Esophagus muscularis mucosa (tissue), 4 donors: ENCODE data around the gene PROZ. TPM values are rescaled to one million over a fixed set of nuclear protein-coding genes. Genes with fewer than 3 reads are reported as not detected.

Experiments
- DNase-seq: peaks from one replicate; pipeline ENCODE4 v3.0.0-alpha.2; 2017; ENCODE audit errors: extremely low spot score
- H3K27ac ChIP-seq, 4 donors: fragments of 200-600 bp; sonication (generic); replicated peaks in 1 of 4; 1 replicate in 3 of 4; 2 replicates in 1 of 4; pipeline ENCODE4 v1.5.1; 2016 to 2019; ENCODE audit warnings: mild to moderate bottlenecking in 1 of 4
- H3K27me3 ChIP-seq, 4 donors: fragments of 200-600 bp; sonication (generic); one replicate each; pipeline versions ENCODE4 v1.5.1 to v1.6.0; 2016 to 2019
- H3K36me3 ChIP-seq, 4 donors: fragments of 200-600 bp; sonication (generic); one replicate each; pipeline ENCODE4 v1.5.1; 2016 to 2019
- H3K4me1 ChIP-seq, 4 donors: fragments of 200-600 bp; sonication (generic); one replicate each; pipeline ENCODE4 v1.5.1; 2016 to 2019
- H3K4me3 ChIP-seq, 4 donors: fragments of 200-600 bp; sonication (generic); 1 replicate in 2 of 4; 2 replicates in 2 of 4; pipeline ENCODE4 v1.5.1; 2016 to 2019; ENCODE audit warnings: mild to moderate bottlenecking in 4 of 4, moderate library complexity in 1 of 4
- H3K9me3 ChIP-seq, 4 donors: fragments of 200-600 bp; sonication (generic); 1 replicate in 3 of 4; 2 replicates in 1 of 4; pipeline ENCODE4 v1.5.1; 2016 to 2019
- CTCF ChIP-seq, 3 experiments: fragments of 200-600 bp in 2 of 3; fragments of 450-650 bp in 1 of 3; sonication (generic) in 2 of 3; IDR thresholded peaks; one replicate each; pipeline ENCODE4 v1.5.1; 2017 to 2019; ENCODE audit warnings: antibody characterized with exemption in 3 of 3, mild to moderate bottlenecking in 2 of 3, moderate library complexity in 1 of 3
- EP300 ChIP-seq: sonication (generic); formaldehyde crosslinking; IDR thresholded peaks from one replicate; pipeline ENCODE4 v1.6.1; 2017; ENCODE audit warnings: antibody characterized with exemption
- POLR2A ChIP-seq: fragments of 450-650 bp; IDR thresholded peaks from one replicate; pipeline ENCODE4 v1.6.1; 2017; ENCODE audit warnings: antibody characterized with exemption, moderate library complexity, mild to moderate bottlenecking, low read depth
- POLR2AphosphoS5 ChIP-seq, 2 donors: sonication (generic); formaldehyde crosslinking; IDR thresholded peaks; one replicate each; pipeline ENCODE4 v1.6.1; 2017; ENCODE audit warnings: antibody characterized with exemption in 2 of 2
- WGBS: methylation state at CpG from one replicate; pipeline ENCODE4 v1.1.5; 2018; 5-methylcytosine and 5-hydroxymethylcytosine counted together
- intact Hi-C: fragments of 100-400 bp; cut with DNase I; formaldehyde crosslinking; loops from one replicate; pipeline ENCODE4 v1.15.1; 2023
- total RNA-seq, 4 donors: library from RNA; depleted of rRNA; stranded (reverse); fragments of >200 nt; gene quantifications; one replicate each; pipeline versions ENCODE4 v1.1.0 to v1.2.1, GENCODE V29; 2016

PROZ gene
- total RNA-seq, 4 donors from 2014 or later, result not detected

GRCh38 chr13:113203507-113204377, 45.3 kb downstream of the PROZ start:
- Histone ChIP-seq H3K9me3 (no peaks in the 10 kb centered on the region), H3K4me1 (peaks cover 46 to 58% (median 56%) of the 10 kb centered on the region in 4 donors), H3K27ac (peak overlapping the region in 1 of 4 donors; percentile 51), H3K36me3 (peaks cover 7 to 40% (median 14%) of the 10 kb centered on the region in 4 donors), H3K27me3 (no peaks in the 10 kb centered on the region), H3K4me3 (no peak overlapping the region)
- TF ChIP-seq CTCF (IDR thresholded peaks at IDR 0.05), result no peak
- no peak for TF ChIP-seq EP300
- no peak for TF ChIP-seq POLR2A
- TF ChIP-seq POLR2AphosphoS5 (IDR thresholded peaks at IDR 0.05), result peak in 1 of 2 donors; percentile 45
- no peak for DNase-seq
- intact Hi-C loops, result no loop called here
- 92% methylated on average over 6 of the region's 12 CpGs for WGBS

- no peak for TF ChIP-seq POLR2AphosphoS5 (IDR thresholded peaks at IDR 0.05)
- TF ChIP-seq CTCF (IDR thresholded peaks at IDR 0.05), result no peak
- TF ChIP-seq EP300, result no peak
- no peak for TF ChIP-seq POLR2A
- H3K4me1 ChIP-seq, result peaks cover 46 to 58% (median 56%) of the 10 kb centered on the region in 4 donors
- H3K4me3 ChIP-seq, result no peak overlapping the region
- intact Hi-C loops, result no loop called here
- peaks cover 7 to 34% (median 8%) of the 10 kb centered on the region in 4 donors for H3K36me3 ChIP-seq
- no CpG with 5 or more reads among the region's 5 CpGs for whole genome bisulfite sequencing
- no peak for DNase-seq
- no peaks in the 10 kb centered on the region for H3K27me3 ChIP-seq
- no peaks in the 10 kb centered on the region for H3K9me3 ChIP-seq
- peak overlapping the region in 2 of 4 donors; percentile 20 to 51 for H3K27ac ChIP-seq
Observed at GRCh38 chr13:113204378-113204734, 45.9 kb downstream of the PROZ start.

GRCh38 chr13:113205428-113205931, 47.0 kb downstream of the PROZ start:
- peaks cover 0 to 24% (median 0%) of the 10 kb centered on the region in 4 donors for H3K36me3 ChIP-seq
- H3K4me1 ChIP-seq, result peaks cover 46 to 65% (median 62%) of the 10 kb centered on the region in 4 donors
- H3K27ac ChIP-seq, result peak overlapping the region in 1 of 4 donors; percentile 24
- intact Hi-C loops, result loop anchor here (5.0 kb wide), 1 partner anchor 92 kb away; the partner anchor contains the start of gene LAMP1
- no peak for TF ChIP-seq EP300
- no peak for TF ChIP-seq POLR2A
- no peak for TF ChIP-seq CTCF (IDR thresholded peaks at IDR 0.05)
- TF ChIP-seq POLR2AphosphoS5 (IDR thresholded peaks at IDR 0.05), result no peak
- 58% methylated on average over 5 of the region's 5 CpGs for WGBS
- no peaks in the 10 kb centered on the region for H3K27me3 ChIP-seq
- H3K4me3 ChIP-seq, result no peak overlapping the region
- DNase-seq, result no peak
- no peaks in the 10 kb centered on the region for H3K9me3 ChIP-seq

GRCh38 chr13:113207460-113207859, 49.0 kb downstream of the PROZ start:
- Histone ChIP-seq H3K27ac (peak overlapping the region; percentile 99 to 100 (median 100)), H3K36me3 (peaks cover 0 to 36% (median 0%) of the 10 kb centered on the region in 4 donors), H3K27me3 (no peaks in the 10 kb centered on the region), H3K9me3 (no peaks in the 10 kb centered on the region), H3K4me1 (peaks cover 43 to 81% (median 78%) of the 10 kb centered on the region in 4 donors), H3K4me3 (peak overlapping the region; percentile 87 to 88 (median 88))
- WGBS, result 39% methylated on average over 3 of the region's 3 CpGs
- DNase-seq, result no peak
- intact Hi-C loops, result loop anchor here (5.0 kb wide), 1 partner anchor 90 kb away; the partner anchor contains the start of gene LAMP1
- TF ChIP-seq POLR2A (no peak), EP300 (no peak), POLR2AphosphoS5 (IDR thresholded peaks at IDR 0.05) (no peak), CTCF (IDR thresholded peaks at IDR 0.05) (no peak)
